ENCODE data around the gene PRIM2.
"Not testable (repeated sequence)": the region's sequence is repeated elsewhere in the genome, so short reads cannot be mapped to it uniquely, and the experiment has no call there.

Gene PRIM2

GRCh38 chr6:57310095-57310816 is 7.2 kb upstream of the PRIM2 start:
- peaks cover 56% of the 10 kb centered on the region for H3K4me1 ChIP-seq (ENCODE audit: control insufficient read depth, insufficient read depth, low read length)
- H3K36me3 ChIP-seq (ENCODE audit: insufficient read depth, low read length); H3K27me3 ChIP-seq (ENCODE audit: control insufficient read depth, insufficient read depth, low read length); H3K4me2 ChIP-seq (ENCODE audit: low read length); H3K4me3 ChIP-seq (ENCODE audit: low read length); H3K9me3 ChIP-seq (replicated peaks; ENCODE audit: low read length): not testable (repeated sequence)
- peak overlapping the region; percentile 14 for H3K9ac ChIP-seq (ENCODE audit: low read depth, low read length)

GRCh38 chr6:57310817-57311157 is 6.6 kb upstream of the PRIM2 start:
- Histone ChIP-seq H3K4me2 (ENCODE audit: low read length) (no peak overlapping the region), H3K9ac (ENCODE audit: low read depth, low read length) (peak overlapping the region; percentile 14), H3K4me1 (ENCODE audit: control insufficient read depth, insufficient read depth, low read length) (peaks cover 54% of the 10 kb centered on the region), H3K4me3 (ENCODE audit: low read length) (no peak overlapping the region), H3K36me3 (ENCODE audit: insufficient read depth, low read length) (no peaks in the 10 kb centered on the region), H3K27me3 (ENCODE audit: control insufficient read depth, insufficient read depth, low read length) (no peaks in the 10 kb centered on the region), H3K9me3 (replicated peaks; ENCODE audit: low read length) (no peaks in the 10 kb centered on the region)

- not testable (repeated sequence) for H3K36me3 ChIP-seq (ENCODE audit: insufficient read depth, low read length); H3K4me3 ChIP-seq (ENCODE audit: low read length); H3K9ac ChIP-seq (ENCODE audit: low read depth, low read length); H3K4me2 ChIP-seq (ENCODE audit: low read length); H3K9me3 ChIP-seq (replicated peaks; ENCODE audit: low read length); H3K27me3 ChIP-seq (ENCODE audit: control insufficient read depth, insufficient read depth, low read length)
- peaks cover 51% of the 10 kb centered on the region for H3K4me1 ChIP-seq (ENCODE audit: control insufficient read depth, insufficient read depth, low read length)
Measured at GRCh38 chr6:57311300-57312003, 6.0 kb upstream of the PRIM2 start.

- Histone ChIP-seq H3K27me3 (ENCODE audit: control insufficient read depth, insufficient read depth, low read length) (no peaks in the 10 kb centered on the region), H3K4me2 (ENCODE audit: low read length) (no peak overlapping the region), H3K4me1 (ENCODE audit: control insufficient read depth, insufficient read depth, low read length) (peaks cover 48% of the 10 kb centered on the region), H3K9ac (ENCODE audit: low read depth, low read length) (no peak overlapping the region), H3K4me3 (ENCODE audit: low read length) (no peak overlapping the region), H3K36me3 (ENCODE audit: insufficient read depth, low read length) (no peaks in the 10 kb centered on the region), H3K9me3 (replicated peaks; ENCODE audit: low read length) (no peaks in the 10 kb centered on the region)
Measured at GRCh38 chr6:57312004-57312345, 5.5 kb upstream of the PRIM2 start.

- Histone ChIP-seq H3K9me3 (replicated peaks; ENCODE audit: low read length) (no peaks in the 10 kb centered on the region), H3K9ac (ENCODE audit: low read depth, low read length) (peak overlapping the region; percentile 86), H3K4me3 (ENCODE audit: low read length) (peak overlapping the region; percentile 25), H3K4me2 (ENCODE audit: low read length) (peak overlapping the region; percentile 73), H3K27me3 (ENCODE audit: control insufficient read depth, insufficient read depth, low read length) (no peaks in the 10 kb centered on the region), H3K36me3 (ENCODE audit: insufficient read depth, low read length) (no peaks in the 10 kb centered on the region), H3K4me1 (ENCODE audit: control insufficient read depth, insufficient read depth, low read length) (peaks cover 43% of the 10 kb centered on the region)
Measured at GRCh38 chr6:57313009-57313408, 4.4 kb upstream of the PRIM2 start.

- H3K27me3 ChIP-seq (ENCODE audit: control insufficient read depth, insufficient read depth, low read length), result no peaks in the 10 kb centered on the region
- H3K4me3 ChIP-seq (ENCODE audit: low read length), result peak overlapping the region; percentile 25
- no peaks in the 10 kb centered on the region for H3K9me3 ChIP-seq (replicated peaks; ENCODE audit: low read length)
- H3K4me2 ChIP-seq (ENCODE audit: low read length), result peak overlapping the region; percentile 73
- peak overlapping the region; percentile 86 for H3K9ac ChIP-seq (ENCODE audit: low read depth, low read length)
- H3K4me1 ChIP-seq (ENCODE audit: control insufficient read depth, insufficient read depth, low read length), result peaks cover 49% of the 10 kb centered on the region
- no peaks in the 10 kb centered on the region for H3K36me3 ChIP-seq (ENCODE audit: insufficient read depth, low read length)
Measured at GRCh38 chr6:57313711-57314471, 3.5 kb upstream of the PRIM2 start.

GRCh38 chr6:57315111-57315510 is 2.3 kb upstream of the PRIM2 start:
- peaks cover 12% of the 10 kb centered on the region for H3K36me3 ChIP-seq (ENCODE audit: insufficient read depth, low read length)
- no peaks in the 10 kb centered on the region for H3K9me3 ChIP-seq (replicated peaks; ENCODE audit: low read length)
- peaks cover 50% of the 10 kb centered on the region for H3K4me1 ChIP-seq (ENCODE audit: control insufficient read depth, insufficient read depth, low read length)
- H3K9ac ChIP-seq (ENCODE audit: low read depth, low read length), result peak overlapping the region; percentile 71
- no peaks in the 10 kb centered on the region for H3K27me3 ChIP-seq (ENCODE audit: control insufficient read depth, insufficient read depth, low read length)
- no peak overlapping the region for H3K4me2 ChIP-seq (ENCODE audit: low read length)
- no peak overlapping the region for H3K4me3 ChIP-seq (ENCODE audit: low read length)

GRCh38 chr6:57315851-57316250 is 1.6 kb upstream of the PRIM2 start:
- peaks cover 50% of the 10 kb centered on the region for H3K4me1 ChIP-seq (ENCODE audit: control insufficient read depth, insufficient read depth, low read length)
- H3K4me2 ChIP-seq (ENCODE audit: low read length), result no peak overlapping the region
- H3K27me3 ChIP-seq (ENCODE audit: control insufficient read depth, insufficient read depth, low read length), result no peaks in the 10 kb centered on the region

GRCh38 chr6:57316581-57317059 is 810 bp upstream of the PRIM2 start:
- no peaks in the 10 kb centered on the region for H3K27me3 ChIP-seq (ENCODE audit: control insufficient read depth, insufficient read depth, low read length)
- H3K36me3 ChIP-seq (ENCODE audit: insufficient read depth, low read length), result peaks cover 26% of the 10 kb centered on the region
- peaks cover 50% of the 10 kb centered on the region for H3K4me1 ChIP-seq (ENCODE audit: control insufficient read depth, insufficient read depth, low read length)
- peak overlapping the region; percentile 98 for H3K4me2 ChIP-seq (ENCODE audit: low read length)
- no peaks in the 10 kb centered on the region for H3K9me3 ChIP-seq (replicated peaks; ENCODE audit: low read length)
- H3K9ac ChIP-seq (ENCODE audit: low read depth, low read length), result peak overlapping the region; percentile 94
- peak overlapping the region; percentile 98 for H3K4me3 ChIP-seq (ENCODE audit: low read length)

More at GRCh38 chr6:57315851-57316250, 1.6 kb upstream of the PRIM2 start:
- Histone ChIP-seq H3K9ac (ENCODE audit: low read depth, low read length) (peak overlapping the region; percentile 94), H3K9me3 (replicated peaks; ENCODE audit: low read length) (no peaks in the 10 kb centered on the region), H3K36me3 (ENCODE audit: insufficient read depth, low read length) (peaks cover 18% of the 10 kb centered on the region), H3K4me3 (ENCODE audit: low read length) (no peak overlapping the region)

- Histone ChIP-seq H3K9ac (ENCODE audit: low read depth, low read length) (no peak overlapping the region), H3K4me2 (ENCODE audit: low read length) (no peak overlapping the region), H3K4me1 (ENCODE audit: control insufficient read depth, insufficient read depth, low read length) (no peaks in the 10 kb centered on the region), H3K36me3 (ENCODE audit: insufficient read depth, low read length) (peaks cover 82% of the 10 kb centered on the region), H3K9me3 (replicated peaks; ENCODE audit: low read length) (no peaks in the 10 kb centered on the region), H3K27me3 (ENCODE audit: control insufficient read depth, insufficient read depth, low read length) (no peaks in the 10 kb centered on the region), H3K4me3 (ENCODE audit: low read length) (no peak overlapping the region)
Measured at GRCh38 chr6:57324538-57324937, 7.1 kb downstream of the PRIM2 start.

GRCh38 chr6:57327311-57327710 is 9.9 kb downstream of the PRIM2 start:
- Histone ChIP-seq H3K9me3 (replicated peaks; ENCODE audit: low read length) (peaks cover 7% of the 10 kb centered on the region), H3K4me2 (ENCODE audit: low read length) (no peak overlapping the region), H3K9ac (ENCODE audit: low read depth, low read length) (no peak overlapping the region), H3K4me3 (ENCODE audit: low read length) (no peak overlapping the region), H3K36me3 (ENCODE audit: insufficient read depth, low read length) (peaks cover 67% of the 10 kb centered on the region), H3K4me1 (ENCODE audit: control insufficient read depth, insufficient read depth, low read length) (no peaks in the 10 kb centered on the region), H3K27me3 (ENCODE audit: control insufficient read depth, insufficient read depth, low read length) (no peaks in the 10 kb centered on the region)
